Left hindlimb (tissue), 1 donor: ENCODE data around the gene SGF29.
A peak's percentile ranks its signal among the peaks of the same experiment; 100 is the strongest.
"Not testable (repeated sequence)": the region's sequence is repeated elsewhere in the genome, so short reads cannot be mapped to it uniquely, and the experiment has no call there.

Experiments used
- DNase-seq: peaks from one replicate; pipeline ENCODE4 v3.0.0-alpha.2; 2018

SGF29 gene

DNA sequence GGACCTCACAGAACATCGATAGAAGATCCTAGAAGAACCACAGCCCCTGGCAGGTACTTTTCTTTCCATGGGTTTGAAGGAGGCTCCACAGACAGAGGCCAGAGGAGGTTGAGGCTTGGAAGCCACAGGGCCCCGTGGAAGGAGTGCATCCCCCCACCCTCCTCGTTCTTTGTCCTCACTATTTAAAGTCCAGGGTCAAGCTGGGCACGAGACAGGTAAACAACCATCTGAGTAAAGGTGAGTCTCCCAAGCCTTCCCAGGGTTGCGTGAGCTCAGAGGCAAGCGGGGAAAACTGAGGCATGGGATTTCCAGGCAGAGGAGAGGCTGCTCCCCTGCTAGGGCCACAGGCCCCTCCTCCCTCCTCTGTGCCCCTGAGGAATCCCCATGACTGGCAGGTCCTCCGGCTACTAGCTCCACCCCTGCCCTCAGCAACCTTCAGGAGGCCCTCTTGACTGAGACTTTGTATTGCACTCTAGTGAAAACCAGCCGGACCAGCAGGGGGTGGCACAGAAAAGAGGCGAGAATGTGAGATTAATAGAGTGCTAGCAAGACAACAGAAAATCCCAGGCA lies 44.1 kb downstream of the SGF29 start:
- DNase-seq, result no peak

DNA sequence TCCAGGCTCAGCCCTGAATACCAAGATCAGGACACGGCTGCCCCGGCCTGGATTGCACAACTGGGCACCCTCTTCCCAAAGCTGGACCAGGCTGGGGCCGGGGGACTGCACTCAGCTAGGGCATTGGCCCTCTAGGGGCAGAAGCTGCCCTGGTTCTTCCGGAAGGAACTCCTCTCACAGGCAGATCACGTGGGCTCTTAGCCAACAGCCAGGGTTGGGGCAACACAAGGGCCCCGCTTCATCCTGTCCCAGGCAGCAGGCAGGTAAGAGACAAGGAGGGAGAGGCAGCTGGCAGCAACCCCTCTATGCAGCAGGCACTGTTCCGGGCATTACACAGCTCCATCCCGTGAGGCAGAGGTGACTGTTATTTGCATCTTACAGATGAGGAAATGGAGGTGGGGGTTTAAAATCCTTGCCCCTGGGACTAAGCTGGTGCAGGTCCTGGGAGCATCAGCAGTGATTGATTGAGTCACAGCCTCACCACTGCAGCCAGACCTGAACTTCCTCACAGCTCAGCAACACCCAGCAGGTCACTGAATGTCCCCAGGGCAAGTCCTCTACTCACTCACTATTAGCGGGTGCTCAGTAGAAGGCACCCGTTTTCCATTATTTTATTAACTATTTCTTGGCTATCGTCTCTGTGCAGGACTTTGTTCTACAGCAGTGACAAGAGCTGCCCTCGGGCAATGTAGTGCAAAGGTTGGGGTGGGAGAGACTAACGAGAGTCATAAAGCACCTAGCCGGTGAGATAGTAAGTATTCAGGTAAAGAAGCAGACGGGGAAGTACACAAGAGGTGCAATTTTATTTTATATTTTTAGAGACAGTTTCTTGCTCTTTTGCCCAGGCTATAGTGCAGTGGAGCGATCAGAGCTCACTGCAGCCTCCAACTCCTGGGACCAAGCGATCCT lies 45.9 kb downstream of the SGF29 start:
- DNase-seq, result not testable (repeated sequence)

DNA sequence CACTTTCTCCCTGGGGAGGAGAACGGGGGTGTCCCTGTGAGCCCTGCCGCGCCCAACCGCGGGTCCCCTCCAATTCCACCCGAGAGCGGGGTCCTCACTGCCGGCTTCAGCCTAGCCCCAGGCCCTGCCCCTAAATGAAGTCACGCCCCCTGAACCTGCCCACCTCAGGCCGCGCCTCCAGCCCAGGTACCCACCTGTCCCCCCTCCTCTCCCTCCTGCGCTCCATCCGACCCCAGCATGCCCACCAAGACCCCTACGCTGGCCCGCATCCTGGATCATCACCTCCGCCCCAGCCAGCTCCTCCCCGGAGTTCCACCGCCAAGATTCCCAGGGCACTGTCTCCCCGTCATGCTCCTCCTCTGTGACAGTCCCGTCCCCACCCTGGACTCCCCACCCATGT lies 47.2 kb downstream of the SGF29 start:
- not testable (repeated sequence) for DNase-seq

DNA sequence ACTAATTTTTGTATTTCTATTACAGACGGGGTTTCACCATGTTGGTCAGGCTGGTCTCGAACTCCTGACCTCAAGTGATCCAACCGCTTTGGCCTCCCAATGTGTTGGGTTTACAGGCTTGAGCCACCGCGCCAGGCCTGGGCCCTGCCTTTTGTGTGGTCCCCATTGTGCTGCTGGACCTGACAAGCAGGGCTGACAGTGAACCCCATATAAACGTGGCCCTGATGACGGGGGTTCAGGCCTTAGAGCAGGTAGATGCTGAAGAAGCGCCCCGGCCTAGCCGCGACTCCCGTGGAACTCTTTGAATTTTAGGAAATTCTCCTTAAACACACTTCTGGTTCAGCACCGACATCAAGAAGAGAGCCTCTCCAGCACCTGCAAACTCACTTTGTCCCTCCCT lies 47.9 kb downstream of the SGF29 start:
- DNase-seq, result not testable (repeated sequence)

DNA sequence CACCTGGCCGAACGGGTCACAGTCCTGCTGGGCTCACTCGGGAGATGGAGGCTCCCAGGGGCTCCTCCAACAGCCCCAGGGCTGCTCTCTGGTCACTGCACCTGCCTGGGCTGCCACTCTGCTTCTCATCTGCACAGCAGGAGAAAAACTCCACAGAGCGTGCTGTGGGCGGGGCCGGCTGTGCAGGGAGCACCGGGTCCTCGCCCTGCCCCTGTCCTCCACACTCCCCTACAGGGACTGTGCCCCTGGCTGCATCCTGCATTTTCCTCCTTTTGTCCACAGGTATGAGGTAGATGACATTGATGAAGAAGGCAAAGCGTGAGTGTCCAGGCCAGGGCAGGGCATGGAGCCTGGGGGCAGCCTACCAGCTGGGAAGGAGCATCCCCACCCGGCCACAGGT lies 48.3 kb downstream of the SGF29 start:
- not testable (repeated sequence) for DNase-seq

DNA sequence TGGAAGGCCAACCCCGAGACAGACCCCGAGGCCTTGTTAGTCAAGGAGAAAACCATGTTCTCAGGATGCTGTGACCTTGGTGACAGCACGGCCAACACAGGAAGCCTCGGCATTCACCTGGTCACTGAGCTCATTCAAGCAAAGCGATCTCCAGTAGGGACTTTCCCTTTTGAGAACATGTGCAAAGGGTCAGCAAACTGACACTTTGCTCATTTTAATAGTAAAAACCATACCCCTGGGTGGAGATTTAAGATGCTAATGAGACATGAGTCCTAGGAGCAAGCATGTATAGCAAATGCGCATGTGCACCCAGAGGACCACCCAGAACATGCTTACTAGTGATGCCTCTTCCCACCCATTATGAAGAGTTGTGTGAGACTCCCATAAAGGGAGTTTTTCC lies 48.8 kb downstream of the SGF29 start:
- no peak for DNase-seq

DNA sequence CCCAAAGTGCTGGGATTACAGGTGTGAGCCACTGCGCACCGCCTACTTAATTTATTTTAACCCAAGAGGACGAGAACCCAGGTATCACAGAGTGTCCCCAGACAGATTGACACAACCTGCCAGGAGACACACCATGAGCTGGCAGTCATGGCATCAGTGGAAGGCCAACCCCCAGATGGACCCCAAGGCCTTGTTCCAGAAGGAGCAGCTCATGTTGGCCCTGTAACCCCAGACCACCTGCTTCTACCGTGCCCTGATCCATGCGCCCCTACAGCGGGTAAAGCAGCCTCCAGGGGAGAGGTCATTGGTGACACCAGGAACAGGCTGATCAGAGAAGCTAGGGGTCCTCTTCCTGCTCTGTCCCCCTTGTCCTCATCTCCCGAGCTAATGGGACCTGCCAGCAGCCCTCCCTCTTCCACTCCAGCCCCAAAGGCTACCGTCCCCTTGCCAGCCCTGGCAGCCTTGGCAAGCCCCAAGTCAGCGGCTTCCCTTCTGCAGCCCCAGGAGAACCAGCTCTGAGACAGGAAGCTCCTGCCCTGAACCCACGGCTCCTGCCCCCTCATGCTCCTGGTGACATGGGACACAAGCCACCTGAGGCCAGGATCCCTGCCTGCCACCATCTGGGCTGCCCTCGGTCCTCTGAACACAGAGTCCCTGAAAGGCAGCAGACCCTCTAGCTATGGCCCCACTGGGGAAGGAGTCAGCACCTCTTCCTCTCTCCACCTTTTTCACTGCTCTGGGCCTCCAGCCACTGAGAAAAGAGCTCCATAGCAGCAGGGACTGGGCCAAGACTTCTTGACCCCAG lies 49.9 kb downstream of the SGF29 start:
- no peak for DNase-seq

DNA sequence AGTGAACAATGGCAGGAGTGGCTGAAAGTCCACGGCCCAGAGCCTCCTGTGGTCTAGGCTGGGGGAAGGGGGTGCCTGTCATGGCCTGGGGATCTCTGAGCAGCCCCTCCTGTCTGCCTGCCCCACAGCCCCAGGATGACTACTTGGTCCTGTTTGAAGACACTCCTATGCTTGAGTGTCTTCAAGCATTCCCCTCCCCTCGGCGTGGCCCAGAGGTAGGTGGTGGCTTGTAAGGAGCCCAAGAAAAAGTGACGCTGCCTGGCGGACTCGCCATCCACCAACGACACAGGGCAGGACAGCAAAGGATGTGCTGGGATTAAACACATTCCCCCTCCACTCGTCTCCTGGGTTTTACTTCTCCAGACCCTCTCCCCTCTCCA lies 50.5 kb downstream of the SGF29 start:
- DNase-seq, result no peak

DNA sequence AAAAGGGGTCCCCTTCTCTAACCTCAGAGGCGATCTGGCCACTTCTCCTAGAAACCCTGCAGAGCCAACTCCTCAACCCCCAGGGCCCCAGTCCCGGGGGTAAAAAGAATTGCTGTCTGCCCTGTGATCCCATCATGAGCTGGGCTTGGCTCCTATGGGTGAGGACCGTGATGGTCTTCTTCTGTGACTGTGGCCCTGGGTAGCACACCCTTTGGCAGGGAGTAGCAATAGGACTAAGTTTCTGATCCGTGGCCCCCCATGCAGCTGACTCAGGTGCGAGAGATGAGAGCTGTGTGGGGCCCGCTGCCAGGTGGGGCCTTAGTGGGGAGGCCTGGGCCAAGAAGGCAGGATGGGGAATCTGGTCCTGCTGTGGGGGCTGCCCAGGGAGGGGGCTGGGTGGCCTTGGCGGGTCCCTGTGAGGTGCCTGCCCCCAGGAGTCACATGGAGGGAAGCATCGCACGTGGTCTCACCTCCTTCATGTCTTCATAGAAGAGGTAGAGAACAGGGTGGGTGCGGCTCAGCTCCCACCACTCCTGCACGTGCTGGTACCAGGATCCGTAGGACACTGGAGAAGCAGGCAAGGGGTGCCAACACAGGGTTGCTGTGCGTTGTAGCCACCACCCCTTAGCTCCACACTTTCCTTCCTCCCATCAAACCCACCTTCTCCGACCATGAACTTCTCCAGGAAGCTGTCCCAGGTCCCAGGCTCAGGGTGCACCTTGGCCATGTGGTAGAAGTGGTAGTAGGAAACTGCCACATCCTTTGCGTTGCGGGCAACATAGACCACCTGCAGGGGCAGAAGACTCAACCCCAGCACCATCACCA lies 52.8 kb downstream of the SGF29 start:
- DNase-seq, result no peak

DNA sequence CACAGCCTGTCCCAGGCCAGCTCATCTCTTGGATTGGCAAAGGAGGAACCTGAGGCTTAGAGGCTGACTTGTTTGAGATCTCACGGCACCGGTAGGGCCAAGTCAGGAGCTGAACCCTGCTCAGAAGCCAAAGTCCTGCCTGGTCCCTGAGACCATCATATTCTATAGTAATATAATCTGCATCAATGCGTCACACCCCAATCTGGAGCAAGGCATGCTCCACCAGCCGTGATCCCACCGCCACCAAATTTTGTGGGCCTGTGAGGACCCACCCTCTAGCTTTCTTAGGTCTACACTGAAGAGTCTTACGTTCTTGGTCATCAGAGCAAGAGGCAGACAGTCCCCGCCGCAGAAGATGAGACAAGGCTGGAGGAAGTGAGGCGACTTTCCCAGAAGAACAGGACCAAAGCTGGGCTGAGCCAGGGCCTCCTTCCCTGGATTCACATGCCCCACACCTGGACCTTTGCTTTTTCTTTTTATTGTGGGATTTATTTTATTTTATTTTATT lies 53.5 kb downstream of the SGF29 start:
- DNase-seq, result no peak

DNA sequence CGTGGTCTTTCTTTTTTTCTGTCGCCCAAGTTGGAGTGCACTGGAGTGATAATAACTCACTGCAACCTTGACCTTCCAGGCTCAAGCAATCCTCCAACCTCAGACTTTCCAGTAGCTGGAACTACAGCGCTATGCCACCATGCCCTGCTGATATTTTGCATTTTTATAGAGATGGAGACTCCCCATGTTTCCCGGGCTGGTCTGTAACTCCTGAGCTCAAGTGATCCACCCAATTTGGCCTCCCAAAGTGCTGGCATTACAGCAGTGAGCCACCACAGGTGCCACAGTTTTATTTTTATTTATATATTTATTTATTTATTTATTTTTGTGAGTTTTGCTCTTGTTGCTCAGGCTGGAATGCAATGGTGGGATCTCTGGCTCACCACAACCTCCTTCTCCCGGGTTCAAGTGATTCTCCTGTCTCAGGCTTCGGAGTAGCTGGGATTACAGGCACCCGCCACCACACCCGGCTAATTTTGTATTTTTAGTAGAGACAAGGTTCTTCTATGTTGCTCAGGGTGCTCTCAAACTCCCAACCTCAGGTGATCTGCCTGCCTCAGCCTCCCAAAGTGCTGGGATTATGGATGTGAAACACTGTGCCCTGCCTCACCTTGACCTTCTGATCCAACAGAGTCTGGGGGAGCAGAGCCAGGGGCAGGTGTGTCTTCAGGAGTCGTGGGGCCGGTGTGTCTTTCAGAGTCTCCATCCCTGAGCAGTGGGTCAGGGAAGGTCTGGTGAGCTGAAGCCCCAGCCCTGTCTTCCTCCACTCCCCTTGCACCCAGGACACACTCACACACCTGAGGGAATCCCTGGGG lies 54.2 kb downstream of the SGF29 start:
- DNase-seq, result not testable (repeated sequence)

DNA sequence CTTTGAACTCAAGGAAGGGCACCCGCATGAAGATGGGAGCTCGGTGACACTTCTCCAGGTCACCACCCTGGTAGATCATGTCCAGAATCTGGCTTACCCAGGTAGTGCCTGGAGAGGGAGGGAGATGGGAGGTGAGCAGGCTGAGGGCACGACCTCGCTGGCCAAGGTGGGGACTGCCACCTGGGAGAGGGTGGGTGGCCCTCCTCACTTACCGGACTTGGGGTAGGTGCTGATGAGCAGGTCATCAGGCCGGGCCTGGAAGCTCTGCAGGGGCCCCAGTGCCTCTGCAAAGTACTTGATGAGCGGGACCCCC lies 54.7 kb downstream of the SGF29 start:
- not testable (repeated sequence) for DNase-seq

DNA sequence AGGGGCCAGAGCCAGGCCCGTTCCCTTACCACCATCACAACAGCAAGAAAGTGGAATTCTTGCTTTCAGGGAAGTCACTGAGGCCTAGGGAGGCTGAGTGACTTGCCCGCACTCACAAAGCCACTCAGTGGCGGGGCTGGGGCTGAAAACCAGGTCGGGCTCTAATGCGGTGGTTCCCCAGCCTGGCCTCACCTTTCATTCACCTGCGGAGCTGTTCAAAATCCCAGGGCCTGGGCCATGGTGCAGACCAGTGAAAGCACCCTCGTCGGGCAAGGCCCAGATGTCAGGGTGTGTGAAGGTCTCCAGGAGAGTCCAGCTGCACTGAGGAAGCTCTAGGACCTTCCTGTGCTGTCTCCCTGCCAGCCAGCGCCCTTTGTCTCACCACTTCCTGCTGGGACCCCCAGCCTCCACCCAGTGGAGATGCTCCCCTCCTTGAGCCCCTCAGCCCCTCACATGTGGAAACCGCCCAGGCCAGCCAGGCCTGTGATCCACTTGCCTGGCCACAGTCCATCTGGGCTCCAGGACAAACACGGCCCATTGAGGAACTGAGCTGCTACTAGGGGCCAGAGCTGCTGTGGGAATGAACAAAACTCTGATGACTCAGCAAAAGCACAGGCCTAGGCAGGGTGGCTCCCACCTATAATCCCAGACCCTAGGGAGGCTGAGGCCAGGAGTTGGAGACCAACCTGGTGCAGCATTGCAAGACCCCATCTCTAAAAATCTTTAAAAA lies 55.3 kb downstream of the SGF29 start:
- DNase-seq, result not testable (repeated sequence)

DNA sequence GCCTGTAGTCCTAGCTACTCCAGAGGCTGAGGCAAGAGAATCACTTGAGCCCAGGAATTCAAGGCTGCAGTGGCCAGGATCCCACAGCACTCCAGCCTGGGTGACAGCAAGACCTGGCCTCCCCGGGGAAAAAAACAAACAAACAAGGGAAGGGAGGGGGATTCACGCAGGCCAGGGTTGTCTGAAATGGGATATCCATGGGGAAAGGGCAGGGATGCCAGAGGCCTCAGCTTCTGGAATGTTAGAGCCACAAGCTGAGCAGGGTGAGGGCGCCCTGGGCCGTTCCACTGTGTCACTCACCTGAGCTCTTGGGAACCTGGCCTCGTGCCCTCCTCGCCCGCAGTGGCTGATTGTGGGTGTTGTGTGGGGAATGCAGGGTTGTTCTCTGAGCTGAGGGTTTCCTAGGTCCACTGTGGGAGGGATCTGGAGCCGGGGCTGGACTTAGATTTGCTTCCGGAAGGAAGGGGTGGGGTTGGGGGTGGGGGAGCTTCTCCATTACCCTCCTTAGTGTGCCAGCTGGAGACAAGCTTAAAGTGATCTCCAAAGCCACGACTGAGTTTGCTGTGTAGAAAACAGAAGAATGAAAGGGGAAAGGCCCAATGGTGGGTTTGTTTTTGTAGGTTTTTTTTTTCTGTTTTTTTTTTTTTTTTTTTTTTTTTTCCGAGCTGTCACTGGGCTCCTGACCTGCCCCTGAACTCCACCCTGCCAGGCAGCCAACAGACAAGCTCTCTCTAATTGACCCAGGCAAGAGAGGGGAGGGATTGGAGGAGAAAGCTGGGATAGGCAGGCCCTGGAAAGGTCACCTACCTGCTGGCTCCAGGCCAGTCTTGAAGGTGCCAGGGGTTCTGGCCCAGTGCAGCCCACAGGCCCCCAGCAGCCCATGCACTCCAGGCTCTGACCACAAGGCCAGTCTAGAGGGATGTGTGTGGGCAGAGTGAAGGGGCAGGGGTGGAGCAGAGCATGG lies 56.2 kb downstream of the SGF29 start, which contains the start of gene SULT1A1:
SULT1A1 (minus strand) TSS at position 414 of the 964 bp plus-strand sequence. CDS start 1,189 bp downstream, outside the sequence.
- DNase-seq, result peak; percentile 45

DNA sequence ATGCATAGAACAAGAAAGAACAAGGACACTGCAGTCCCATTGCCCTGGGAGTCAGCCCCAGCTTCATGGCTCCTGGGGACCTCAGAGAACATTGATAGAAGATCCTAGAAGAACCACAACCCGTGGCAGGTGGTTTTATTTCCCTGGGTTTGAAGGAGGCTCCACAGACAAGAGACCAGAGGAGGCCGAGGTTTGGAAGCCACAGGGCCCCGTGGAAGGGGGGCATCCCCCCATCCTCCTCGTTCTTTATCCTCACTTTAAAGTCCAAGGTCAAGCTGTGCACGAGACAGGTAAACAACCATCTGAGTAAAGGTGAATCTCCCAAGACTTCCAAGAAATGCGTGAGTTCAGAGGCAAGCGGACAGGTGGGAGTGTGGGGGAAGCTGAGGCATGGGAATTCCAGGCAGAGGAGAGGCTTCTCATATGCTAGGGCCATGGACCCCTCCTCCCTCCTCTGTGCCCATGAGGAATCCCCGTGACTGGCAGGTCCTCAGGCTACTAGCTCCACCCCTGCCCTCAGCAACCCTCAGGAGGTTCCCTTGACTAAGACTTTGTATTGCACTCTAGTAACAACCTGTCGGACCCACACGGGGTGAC lies 57.0 kb downstream of the SGF29 start:
- no peak for DNase-seq

DNA sequence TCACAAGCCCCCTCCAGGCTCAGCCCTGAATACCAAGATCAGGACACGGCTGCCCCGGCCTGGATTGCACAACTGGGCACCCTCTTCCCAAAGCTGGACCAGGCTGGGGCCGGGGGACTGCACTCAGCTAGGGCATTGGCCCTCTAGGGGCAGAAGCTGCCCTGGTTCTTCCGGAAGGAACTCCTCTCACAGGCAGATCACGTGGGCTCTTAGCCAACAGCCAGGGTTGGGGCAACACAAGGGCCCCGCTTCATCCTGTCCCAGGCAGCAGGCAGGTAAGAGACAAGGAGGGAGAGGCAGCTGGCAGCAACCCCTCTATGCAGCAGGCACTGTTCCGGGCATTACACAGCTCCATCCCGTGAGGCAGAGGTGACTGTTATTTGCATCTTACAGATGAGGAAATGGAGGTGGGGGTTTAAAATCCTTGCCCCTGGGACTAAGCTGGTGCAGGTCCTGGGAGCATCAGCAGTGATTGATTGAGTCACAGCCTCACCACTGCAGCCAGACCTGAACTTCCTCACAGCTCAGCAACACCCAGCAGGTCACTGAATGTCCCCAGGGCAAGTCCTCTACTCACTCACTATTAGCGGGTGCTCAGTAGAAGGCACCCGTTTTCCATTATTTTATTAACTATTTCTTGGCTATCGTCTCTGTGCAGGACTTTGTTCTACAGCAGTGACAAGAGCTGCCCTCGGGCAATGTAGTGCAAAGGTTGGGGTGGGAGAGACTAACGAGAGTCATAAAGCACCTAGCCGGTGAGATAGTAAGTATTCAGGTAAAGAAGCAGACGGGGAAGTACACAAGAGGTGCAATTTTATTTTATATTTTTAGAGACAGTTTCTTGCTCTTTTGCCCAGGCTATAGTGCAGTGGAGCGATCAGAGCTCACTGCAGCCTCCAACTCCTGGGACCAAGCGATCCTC lies 58.9 kb downstream of the SGF29 start:
- DNase-seq, result not testable (repeated sequence)

DNA sequence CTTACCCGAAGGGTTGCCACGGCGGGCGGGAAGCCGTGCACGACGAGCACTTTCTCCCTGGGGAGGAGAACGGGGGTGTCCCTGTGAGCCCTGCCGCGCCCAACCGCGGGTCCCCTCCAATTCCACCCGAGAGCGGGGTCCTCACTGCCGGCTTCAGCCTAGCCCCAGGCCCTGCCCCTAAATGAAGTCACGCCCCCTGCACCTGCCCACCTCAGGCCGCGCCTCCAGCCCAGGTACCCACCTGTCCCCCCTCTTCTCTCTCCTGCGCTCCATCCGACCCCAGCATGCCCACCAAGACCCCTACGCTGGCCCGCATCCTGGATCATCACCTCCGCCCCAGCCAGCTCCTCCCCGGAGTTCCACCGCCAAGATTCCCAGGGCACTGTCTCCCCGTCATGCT lies 60.2 kb downstream of the SGF29 start:
- not testable (repeated sequence) for DNase-seq

DNA sequence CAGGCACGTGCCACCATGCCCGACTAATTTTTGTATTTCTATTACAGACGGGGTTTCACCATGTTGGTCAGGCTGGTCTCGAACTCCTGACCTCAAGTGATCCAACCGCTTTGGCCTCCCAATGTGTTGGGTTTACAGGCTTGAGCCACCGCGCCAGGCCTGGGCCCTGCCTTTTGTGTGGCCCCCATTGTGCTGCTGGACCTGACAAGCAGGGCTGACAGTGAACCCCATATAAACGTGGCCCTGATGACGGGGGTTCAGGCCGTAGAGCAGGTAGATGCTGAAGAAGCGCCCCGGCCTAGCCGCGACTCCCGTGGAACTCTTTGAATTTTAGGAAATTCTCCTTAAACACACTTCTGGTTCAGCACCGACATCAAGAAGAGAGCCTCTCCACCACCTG lies 60.8 kb downstream of the SGF29 start:
- DNase-seq, result not testable (repeated sequence)
